Caco-2 (cell line): ENCODE measurements around the gene NPBWR2. TPM values are rescaled to one million over a fixed set of nuclear protein-coding genes. Genes with fewer than 3 reads are reported as not detected.

Source experiments
- BruUV-seq: library from RNA; stranded (reverse); fragments of 400-500 nt; replicated peaks from 2 replicates; lab custom pipeline; 2021; lab: Mats Ljungman, UMichigan
- CTCF ChIA-PET: fragments of 300-600 bp; sonication (Branson Sonifier 250); formaldehyde crosslinking; loops from one replicate; lab custom pipeline; 2022; ENCODE audit warnings: antibody characterized with exemption; lab: Charles Lee
- POLR2A ChIA-PET: fragments of 300-600 bp; sonication (Branson Sonifier 250); formaldehyde crosslinking; loops from one replicate; lab custom pipeline; 2022; ENCODE audit warnings: antibody characterized with exemption; lab: Charles Lee
- DNase-seq, 2 experiments: peaks; one replicate each; pipeline versions ENCODE4 v3.0.0 to v3.0.0-alpha.2; 2020 to 2022
- H3K27me3 ChIP-seq: replicated peaks from 2 replicates; pipeline ENCODE4 v1.6.0; 2011; ENCODE audit warnings: low read length; ENCODE audit not compliant: control insufficient read depth, insufficient read depth
- H3K36me3 ChIP-seq: 2 replicates; pipeline ENCODE4 v1.5.1; 2011; ENCODE audit warnings: low read length; ENCODE audit not compliant: control insufficient read depth, insufficient read depth
- H3K4me1 ChIP-seq: fragments of 250-450 bp; sonication (Bioruptor Pico); 2 replicates; pipeline ENCODE4 v1.5.1; 2020; ENCODE audit warnings: mild to moderate bottlenecking
- H3K4me3 ChIP-seq: 2 replicates; pipeline ENCODE4 v1.5.1; 2011; ENCODE audit warnings: low read depth, mild to moderate bottlenecking, control low read depth, low read length
- H3K9me3 ChIP-seq: fragments of 250-450 bp; sonication (Bioruptor Pico); 2 replicates; pipeline ENCODE4 v1.5.1; 2020; ENCODE audit warnings: mild to moderate bottlenecking, moderate library complexity
- H3K27ac Mint-ChIP-seq: one replicate; pipeline ENCODE4 v1.8.0; 2022; ENCODE audit warnings: mixed read lengths; ENCODE audit not compliant: unreplicated experiment
- H3K27me3 Mint-ChIP-seq: one replicate; pipeline ENCODE4 v1.8.0; 2022; ENCODE audit warnings: mixed read lengths; ENCODE audit not compliant: insufficient read depth, unreplicated experiment
- H3K36me3 Mint-ChIP-seq: one replicate; pipeline ENCODE4 v1.8.0; 2022; ENCODE audit warnings: mild to moderate bottlenecking, mixed read lengths; ENCODE audit not compliant: insufficient read depth, unreplicated experiment
- H3K4me1 Mint-ChIP-seq: one replicate; pipeline ENCODE4 v1.8.0; 2022; ENCODE audit warnings: low read depth, mixed read lengths; ENCODE audit not compliant: unreplicated experiment
- H3K4me3 Mint-ChIP-seq: one replicate; pipeline ENCODE4 v1.8.0; 2022; ENCODE audit warnings: mild to moderate bottlenecking, moderate library complexity, mixed read lengths; ENCODE audit not compliant: unreplicated experiment
- H3K9me3 Mint-ChIP-seq: one replicate; pipeline ENCODE4 v1.8.0; 2022; ENCODE audit warnings: mixed read lengths; ENCODE audit not compliant: unreplicated experiment
- CTCF ChIP-seq, 2 experiments: fragments of 200-600 bp in 1 of 2; IDR thresholded peaks; 1 replicate in 1 of 2; 2 replicates in 1 of 2; pipeline versions ENCODE4 v1.5.1 to v1.8.0; 2011 to 2022; ENCODE audit warnings: antibody characterized with exemption in 1 of 2, control low read depth in 1 of 2, inconsistent platforms in 1 of 2, low read depth in 1 of 2, low read length in 1 of 2, mild to moderate bottlenecking in 1 of 2, moderate library complexity in 1 of 2; ENCODE audit not compliant: insufficient read depth in 1 of 2, severe bottlenecking in 1 of 2, unreplicated experiment in 1 of 2
- intact Hi-C: fragments of 100-400 bp; cut with micrococcal nuclease; formaldehyde crosslinking; loops from one replicate; pipeline ENCODE4 v1.10.0; 2022; ENCODE audit not compliant: unreplicated experiment
- total RNA-seq: library from RNA; stranded (reverse); gene quantifications from 2 replicates; pipeline ENCODE4 v1.2.3, GENCODE V29; 2022

NPBWR2 gene
- total RNA-seq, 1 experiment from 2014 or later = not detected

GRCh38 chr20:64077876-64078551, 29.4 kb downstream of the NPBWR2 start:
- intact Hi-C loops = loop anchor here (2.0 kb wide), 1 partner anchor 15 kb away; the partner anchor contains the start of gene TCEA2
- no peaks in the 10 kb centered on the region for H3K36me3 Mint-ChIP-seq
- no peak overlapping the region for H3K27ac Mint-ChIP-seq
- no peaks in the 10 kb centered on the region for H3K9me3 Mint-ChIP-seq
- no peaks in the 10 kb centered on the region; the same call in 1 of the 2 replicates for H3K27me3 ChIP-seq
- H3K4me3 Mint-ChIP-seq = peak overlapping the region; percentile 88
- H3K9me3 ChIP-seq = no peaks in the 10 kb centered on the region
- H3K36me3 ChIP-seq = no peaks in the 10 kb centered on the region
- no peaks in the 10 kb centered on the region for H3K27me3 Mint-ChIP-seq
- H3K4me1 ChIP-seq = peaks cover 20% of the 10 kb centered on the region
- DNase-seq = no peak
- ChIA-PET CTCF (interaction anchor here (0.6 kb wide), 1 partner anchor 18 kb away, joined by 9 read pairs; no protein-coding TSS in a partner anchor), POLR2A (no interaction called here)
- peaks cover 17% of the 10 kb centered on the region for H3K4me1 Mint-ChIP-seq
- TF ChIP-seq CTCF (IDR thresholded peaks at IDR 0.05; ENCODE audit: insufficient read depth in 1 of 2, low read depth in 1 of 2, low read length in 1 of 2, severe bottlenecking in 1 of 2, unreplicated experiment in 1 of 2) = no peak
- H3K4me3 ChIP-seq = peak overlapping the region; percentile 96; the same call in 1 of the 2 replicates
- BruUV-seq = no TSS peak

- H3K9me3 Mint-ChIP-seq = no peaks in the 10 kb centered on the region
- H3K4me1 Mint-ChIP-seq = peaks cover 17% of the 10 kb centered on the region
- no peak for TF ChIP-seq CTCF (IDR thresholded peaks at IDR 0.05; ENCODE audit: insufficient read depth in 1 of 2, low read depth in 1 of 2, low read length in 1 of 2, severe bottlenecking in 1 of 2, unreplicated experiment in 1 of 2)
- intact Hi-C loops = no loop called here
- Histone ChIP-seq H3K36me3 (no peaks in the 10 kb centered on the region), H3K27me3 (no peaks in the 10 kb centered on the region; the same call in 1 of the 2 replicates), H3K9me3 (no peaks in the 10 kb centered on the region), H3K4me3 (no peak overlapping the region), H3K4me1 (peaks cover 18% of the 10 kb centered on the region)
- no peak overlapping the region for H3K27ac Mint-ChIP-seq
- H3K27me3 Mint-ChIP-seq = no peaks in the 10 kb centered on the region
- ChIA-PET POLR2A (no interaction called here), CTCF (interaction anchor here (1.0 kb wide), 1 partner anchor 42 kb away, joined by 3 read pairs; no protein-coding TSS in a partner anchor)
- H3K4me3 Mint-ChIP-seq = no peak overlapping the region
- no peak for DNase-seq
- no peaks in the 10 kb centered on the region for H3K36me3 Mint-ChIP-seq
- BruUV-seq = no TSS peak
Measured at GRCh38 chr20:64077541-64077875, 29.9 kb downstream of the NPBWR2 start.

GRCh38 chr20:64077094-64077493, 30.3 kb downstream of the NPBWR2 start:
- POLR2A ChIA-PET = no interaction called here
- H3K9me3 ChIP-seq = no peaks in the 10 kb centered on the region
- CTCF ChIA-PET = interaction anchor here (0.7 to 1.0 kb wide), 2 partner anchors 43 to 432 kb away, joined by 3 read pairs; no protein-coding TSS in a partner anchor
- no peaks in the 10 kb centered on the region for H3K27me3 ChIP-seq
- Mint-ChIP-seq H3K4me1 (peaks cover 17% of the 10 kb centered on the region), H3K9me3 (no peaks in the 10 kb centered on the region), H3K4me3 (no peak overlapping the region), H3K27ac (no peak overlapping the region), H3K27me3 (no peaks in the 10 kb centered on the region), H3K36me3 (peaks cover 4% of the 10 kb centered on the region)
- H3K4me3 ChIP-seq = no peak overlapping the region
- TF ChIP-seq CTCF (IDR thresholded peaks at IDR 0.05; ENCODE audit: insufficient read depth in 1 of 2, low read depth in 1 of 2, low read length in 1 of 2, severe bottlenecking in 1 of 2, unreplicated experiment in 1 of 2) = no peak
- no TSS peak for BruUV-seq
- intact Hi-C loops = no loop called here
- H3K4me1 ChIP-seq = peaks cover 18% of the 10 kb centered on the region
- H3K36me3 ChIP-seq = no peaks in the 10 kb centered on the region
- no peak for DNase-seq
